ENCODE measurements around the gene CDC42EP2. TPM values are rescaled to one million over a fixed set of nuclear protein-coding genes. Genes with fewer than 3 reads are reported as not detected.

The CDC42EP2 gene
- total and polyA plus RNA-seq, 10 of the 15 experiments (the other 5 are each of a cell fraction or from before 2014, with no cell fraction given): 0.03 to 1.2 (median 0.09) TPM; not detected in 3

DNA sequence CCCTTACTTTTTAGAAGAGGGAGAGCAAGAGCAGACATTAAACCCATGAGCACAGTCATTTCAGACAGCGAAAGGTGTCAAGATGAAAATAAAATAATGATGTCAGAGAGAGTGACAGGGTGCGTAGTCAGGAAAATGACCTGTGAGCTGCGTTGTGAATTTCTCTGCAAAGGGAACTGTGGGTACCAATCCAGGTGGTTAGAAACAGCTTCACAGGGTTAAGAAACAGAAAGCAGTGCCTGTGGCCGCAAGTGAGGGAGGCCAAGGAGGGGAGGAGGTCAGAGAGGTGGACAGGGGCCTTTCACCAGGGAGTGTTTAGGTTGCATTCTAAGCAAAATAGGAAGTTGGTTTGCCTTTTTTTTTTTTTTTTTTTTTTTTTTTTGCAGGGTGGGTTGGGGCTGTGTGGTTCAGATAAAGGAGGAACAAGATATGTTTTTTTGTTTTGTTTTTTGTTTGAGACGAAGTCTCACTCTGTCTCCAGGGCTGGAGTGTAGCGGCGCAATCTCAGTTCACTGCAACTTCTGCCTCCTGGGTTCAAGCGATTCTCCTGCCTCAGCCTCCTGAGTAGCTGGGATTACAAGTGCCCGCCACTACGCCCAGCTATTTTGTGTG is 47.8 kb downstream of the CDC42EP2 start (continued):
- TF ChIP-seq, protein P1, sequence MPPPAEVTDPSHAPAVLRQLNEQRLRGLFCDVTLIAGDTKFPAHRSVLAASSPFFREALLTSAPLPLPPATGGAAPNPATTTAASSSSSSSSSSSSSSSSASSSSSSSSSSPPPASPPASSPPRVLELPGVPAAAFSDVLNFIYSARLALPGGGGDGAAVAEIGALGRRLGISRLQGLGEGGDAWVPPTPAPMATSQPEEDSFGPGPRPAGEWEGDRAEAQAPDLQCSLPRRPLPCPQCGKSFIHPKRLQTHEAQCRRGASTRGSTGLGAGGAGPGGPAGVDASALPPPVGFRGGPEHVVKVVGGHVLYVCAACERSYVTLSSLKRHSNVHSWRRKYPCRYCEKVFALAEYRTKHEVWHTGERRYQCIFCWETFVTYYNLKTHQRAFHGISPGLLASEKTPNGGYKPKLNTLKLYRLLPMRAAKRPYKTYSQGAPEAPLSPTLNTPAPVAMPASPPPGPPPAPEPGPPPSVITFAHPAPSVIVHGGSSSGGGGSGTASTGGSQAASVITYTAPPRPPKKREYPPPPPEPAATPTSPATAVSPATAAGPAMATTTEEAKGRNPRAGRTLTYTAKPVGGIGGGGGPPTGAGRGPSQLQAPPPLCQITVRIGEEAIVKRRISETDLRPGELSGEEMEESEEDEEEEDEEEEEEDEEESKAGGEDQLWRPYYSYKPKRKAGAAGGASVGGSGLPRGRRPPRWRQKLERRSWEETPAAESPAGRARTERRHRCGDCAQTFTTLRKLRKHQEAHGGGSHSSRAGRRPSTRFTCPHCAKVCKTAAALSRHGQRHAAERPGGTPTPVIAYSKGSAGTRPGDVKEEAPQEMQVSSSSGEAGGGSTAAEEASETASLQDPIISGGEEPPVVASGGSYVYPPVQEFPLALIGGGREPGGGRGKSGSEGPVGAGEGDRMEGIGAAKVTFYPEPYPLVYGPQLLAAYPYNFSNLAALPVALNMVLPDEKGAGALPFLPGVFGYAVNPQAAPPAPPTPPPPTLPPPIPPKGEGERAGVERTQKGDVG (CRISPR knock-in tag; IDR thresholded peaks at IDR 0.05): no peak
- TF ChIP-seq, protein P2, sequence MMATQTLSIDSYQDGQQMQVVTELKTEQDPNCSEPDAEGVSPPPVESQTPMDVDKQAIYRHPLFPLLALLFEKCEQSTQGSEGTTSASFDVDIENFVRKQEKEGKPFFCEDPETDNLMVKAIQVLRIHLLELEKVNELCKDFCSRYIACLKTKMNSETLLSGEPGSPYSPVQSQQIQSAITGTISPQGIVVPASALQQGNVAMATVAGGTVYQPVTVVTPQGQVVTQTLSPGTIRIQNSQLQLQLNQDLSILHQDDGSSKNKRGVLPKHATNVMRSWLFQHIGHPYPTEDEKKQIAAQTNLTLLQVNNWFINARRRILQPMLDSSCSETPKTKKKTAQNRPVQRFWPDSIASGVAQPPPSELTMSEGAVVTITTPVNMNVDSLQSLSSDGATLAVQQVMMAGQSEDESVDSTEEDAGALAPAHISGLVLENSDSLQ (IDR thresholded peaks at IDR 0.05): peak; percentile 94
- TF ChIP-seq SIN3A (IDR thresholded peaks at IDR 0.05; ENCODE audit: low read depth, low read length) (no peak), EZH2 (IDR thresholded peaks at IDR 0.05; ENCODE audit: borderline replicate concordance, control insufficient read depth, low read depth, low read length) (no peak), YBX1 (IDR thresholded peaks at IDR 0.05) (no peak), PAX8 (IDR thresholded peaks at IDR 0.05) (no peak), SMAD5 (IDR thresholded peaks at IDR 0.05; ENCODE audit: low read depth) (no peak), NBN (IDR thresholded peaks at IDR 0.05) (peak; percentile 95), SMAD1 (IDR thresholded peaks at IDR 0.05; ENCODE audit: low read depth, partially characterized antibody) (no peak), RUNX3 (IDR thresholded peaks at IDR 0.05; ENCODE audit: low read length) (peak; percentile 78), NR2C2 (IDR thresholded peaks at IDR 0.05; ENCODE audit: borderline replicate concordance, control insufficient read depth, insufficient read length, low read depth) (no peak), ZNF274 (IDR thresholded peaks at IDR 0.05; ENCODE audit: insufficient read depth, insufficient read length) (no peak), SRF (IDR thresholded peaks at IDR 0.05; ENCODE audit: low read depth in 2 of 2, low read length in 2 of 2) (no peak), TAF1 (IDR thresholded peaks at IDR 0.05; ENCODE audit: borderline replicate concordance, low read depth, low read length) (no peak), ZZZ3 (IDR thresholded peaks at IDR 0.05; ENCODE audit: control insufficient read depth, insufficient read length, low read depth) (no peak), FOS (IDR thresholded peaks at IDR 0.05; ENCODE audit: borderline replicate concordance, extremely low read depth, insufficient read length) (no peak), BHLHE40 (IDR thresholded peaks at IDR 0.05; ENCODE audit: borderline replicate concordance in 1 of 2, low read depth in 2 of 2, low read length in 1 of 2) (peak in 1 of 2 experiments; percentile 48; a peak in 2 of 4 replicates), MYB (IDR thresholded peaks at IDR 0.05; ENCODE audit: borderline replicate concordance, low read depth, low read length) (no peak), ZNF384 (IDR thresholded peaks at IDR 0.05; ENCODE audit: borderline replicate concordance, low read depth, low read length) (peak; percentile 97), ETV6 (conservative IDR thresholded peaks at IDR 0.05 in 1 of 2, IDR thresholded peaks at IDR 0.05 in 1 of 2; ENCODE audit: borderline replicate concordance in 1 of 2, low read depth in 1 of 2) (no peak), CBFB (IDR thresholded peaks at IDR 0.05; ENCODE audit: low read depth) (no peak), NR2F1 (conservative IDR thresholded peaks at IDR 0.05) (peak; percentile 85), TCF7 (IDR thresholded peaks at IDR 0.05; ENCODE audit: borderline replicate concordance) (no peak), YY1 (IDR thresholded peaks at IDR 0.05; ENCODE audit: low read depth, low read length) (0 out of 2 replicates have a peak, but pooled peaks have one; percentile 32), NFYB (IDR thresholded peaks at IDR 0.05; ENCODE audit: insufficient read depth, low read depth, low read length) (no peak), POLR2AphosphoS5 (IDR thresholded peaks at IDR 0.05; ENCODE audit: low read length) (no peak; the same call in 1 of the 2 replicates)
- TF ChIP-seq, protein P3, sequence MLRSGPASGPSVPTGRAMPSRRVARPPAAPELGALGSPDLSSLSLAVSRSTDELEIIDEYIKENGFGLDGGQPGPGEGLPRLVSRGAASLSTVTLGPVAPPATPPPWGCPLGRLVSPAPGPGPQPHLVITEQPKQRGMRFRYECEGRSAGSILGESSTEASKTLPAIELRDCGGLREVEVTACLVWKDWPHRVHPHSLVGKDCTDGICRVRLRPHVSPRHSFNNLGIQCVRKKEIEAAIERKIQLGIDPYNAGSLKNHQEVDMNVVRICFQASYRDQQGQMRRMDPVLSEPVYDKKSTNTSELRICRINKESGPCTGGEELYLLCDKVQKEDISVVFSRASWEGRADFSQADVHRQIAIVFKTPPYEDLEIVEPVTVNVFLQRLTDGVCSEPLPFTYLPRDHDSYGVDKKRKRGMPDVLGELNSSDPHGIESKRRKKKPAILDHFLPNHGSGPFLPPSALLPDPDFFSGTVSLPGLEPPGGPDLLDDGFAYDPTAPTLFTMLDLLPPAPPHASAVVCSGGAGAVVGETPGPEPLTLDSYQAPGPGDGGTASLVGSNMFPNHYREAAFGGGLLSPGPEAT (IDR thresholded peaks at IDR 0.05; ENCODE audit: low read depth): peak; percentile 77

Measured in GM12878 (cell line).